HK-2 (cell line): ENCODE measurements around the gene MS4A6E.
"Not testable (repeated sequence)": the region's sequence is repeated elsewhere in the genome, so short reads cannot be mapped to it uniquely, and the experiment has no call there.

Experiments
- DNase-seq: peaks from one replicate; pipeline ENCODE4 v3.0.0-alpha.2; 2018; ENCODE audit not compliant: unreplicated experiment

MS4A6E gene

GRCh38 chr11:60336767-60337391 is 9.8 kb downstream of the MS4A6E start:
- DNase-seq: no peak

GRCh38 chr11:60338053-60338452 is 11.0 kb downstream of the MS4A6E start:
- no peak for DNase-seq

- no peak for DNase-seq
These were observed 12.3 kb downstream of the MS4A6E start for GRCh38 chr11:60339356-60339755.

- DNase-seq: no peak
These were observed 16.1 kb downstream of the MS4A6E start for GRCh38 chr11:60343094-60343704.

- DNase-seq: no peak
These were observed 17.1 kb downstream of the MS4A6E start for GRCh38 chr11:60344146-60344545.

- no peak for DNase-seq
These were observed 18.4 kb downstream of the MS4A6E start for GRCh38 chr11:60345489-60345888.

- no peak for DNase-seq
These were observed 20.2 kb downstream of the MS4A6E start for GRCh38 chr11:60347084-60347797.

GRCh38 chr11:60348116-60348515 is 21.1 kb downstream of the MS4A6E start:
- no peak for DNase-seq

- no peak for DNase-seq
These were observed 22.9 kb downstream of the MS4A6E start for GRCh38 chr11:60349990-60350389.

- no peak for DNase-seq
These were observed 30.7 kb downstream of the MS4A6E start for GRCh38 chr11:60357771-60358170.

- no peak for DNase-seq
These were observed 33.6 kb downstream of the MS4A6E start for GRCh38 chr11:60360621-60361020.

- no peak for DNase-seq
These were observed 35.2 kb downstream of the MS4A6E start for GRCh38 chr11:60362241-60362640.

- DNase-seq: peak; percentile 21
These were observed 36.8 kb downstream of the MS4A6E start for GRCh38 chr11:60363542-60364470.

GRCh38 chr11:60366262-60366904 is 39.3 kb downstream of the MS4A6E start:
- not testable (repeated sequence) for DNase-seq

- no peak for DNase-seq
These were observed 40.0 kb downstream of the MS4A6E start for GRCh38 chr11:60367009-60367408.

- no peak for DNase-seq
These were observed 40.8 kb downstream of the MS4A6E start for GRCh38 chr11:60367896-60368295.

- DNase-seq: no peak
These were observed 43.3 kb downstream of the MS4A6E start for GRCh38 chr11:60370252-60370810.

- DNase-seq: no peak
These were observed 43.8 kb downstream of the MS4A6E start for GRCh38 chr11:60370811-60371298.

- no peak for DNase-seq
These were observed 44.3 kb downstream of the MS4A6E start for GRCh38 chr11:60371386-60371785.

- no peak for DNase-seq
These were observed 44.8 kb downstream of the MS4A6E start for GRCh38 chr11:60371854-60372253.

- no peak for DNase-seq
These were observed 45.7 kb downstream of the MS4A6E start for GRCh38 chr11:60372767-60373166.
